H54 (cell line): Measurements from ENCODE around the gene YOD1.

Experiments used
- DNase-seq: peaks from one replicate; pipeline ENCODE4 v3.0.0; 2011; ENCODE audit warnings: low spot score, mixed read lengths; ENCODE audit not compliant: insufficient read length
- FAIRE-seq: peaks from 3 replicates; lab custom pipeline; 2011; peaks lifted over from hg19 to GRCh38; lab: Jason Lieb, UNC
- POLR2A ChIP-seq: IDR thresholded peaks from 2 replicates; pipeline ENCODE4 v1.6.1; 2011; ENCODE audit warnings: low read depth, mild to moderate bottlenecking, low read length

YOD1 gene

DNA sequence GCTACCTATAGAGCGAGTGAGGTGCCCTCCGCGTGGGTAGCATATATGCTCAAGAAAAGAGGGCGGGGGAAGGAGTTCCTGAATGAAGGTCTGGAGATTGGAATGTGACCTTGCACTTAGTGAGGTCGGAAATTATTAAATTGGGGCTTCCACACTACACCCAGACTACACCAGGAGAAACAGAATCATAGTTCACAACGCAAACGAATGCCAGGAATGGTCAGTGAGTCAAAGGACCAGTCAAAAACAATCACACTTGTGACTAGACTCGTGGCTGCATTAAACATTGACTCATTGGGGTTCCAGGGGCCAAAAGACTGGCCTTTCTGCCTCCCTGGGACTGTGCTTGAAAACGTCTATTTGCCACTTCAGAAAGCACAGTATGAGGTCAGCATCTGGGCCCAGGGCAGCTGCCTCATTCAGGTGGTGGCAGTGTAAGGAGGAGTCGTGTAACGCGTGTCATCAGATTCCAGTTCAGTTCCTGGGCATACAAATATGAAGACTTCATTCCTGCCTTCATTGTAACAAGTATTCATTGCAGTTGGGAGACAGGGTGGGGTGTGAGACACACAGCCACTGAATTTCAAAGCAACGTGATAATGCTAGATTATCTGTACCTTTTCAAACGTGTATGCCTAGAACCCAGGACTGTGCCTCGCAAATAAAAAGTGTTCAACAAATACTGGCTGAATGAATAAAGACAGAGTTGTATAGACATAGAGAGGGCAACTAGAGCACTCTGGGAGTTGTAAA is at the start of gene YOD1:
YOD1 (minus strand) TSS at position 18 of the 753 bp plus-strand sequence. CDS start 178 bp downstream, outside the sequence.
- FAIRE-seq (peak; percentile 96), DNase-seq (peak; percentile 61)
- TF ChIP-seq POLR2A = no peak

DNA sequence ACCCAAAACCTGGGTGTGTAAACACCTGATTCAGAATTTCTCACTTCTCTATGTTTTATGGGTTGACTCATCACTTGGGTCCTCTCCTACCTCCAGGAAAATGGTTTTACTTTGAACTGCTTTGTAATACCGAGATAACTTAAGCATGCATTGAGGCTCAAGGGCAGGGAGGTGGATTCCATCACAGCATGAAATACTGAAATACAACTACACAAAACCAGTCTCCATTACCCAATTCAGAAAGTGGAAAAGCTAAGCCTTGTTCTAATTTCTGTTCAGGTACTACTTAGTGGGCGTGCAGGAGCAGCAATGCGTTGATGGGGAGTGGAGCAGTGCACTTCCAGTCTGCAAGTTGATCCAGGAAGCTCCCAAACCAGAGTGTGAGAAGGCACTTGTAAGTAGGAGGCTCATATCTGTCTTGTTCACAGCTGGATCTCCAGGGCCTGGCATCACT is 46.9 kb upstream of the YOD1 start:
- TF ChIP-seq POLR2A = no peak
- no peak for FAIRE-seq
- DNase-seq = no peak

DNA sequence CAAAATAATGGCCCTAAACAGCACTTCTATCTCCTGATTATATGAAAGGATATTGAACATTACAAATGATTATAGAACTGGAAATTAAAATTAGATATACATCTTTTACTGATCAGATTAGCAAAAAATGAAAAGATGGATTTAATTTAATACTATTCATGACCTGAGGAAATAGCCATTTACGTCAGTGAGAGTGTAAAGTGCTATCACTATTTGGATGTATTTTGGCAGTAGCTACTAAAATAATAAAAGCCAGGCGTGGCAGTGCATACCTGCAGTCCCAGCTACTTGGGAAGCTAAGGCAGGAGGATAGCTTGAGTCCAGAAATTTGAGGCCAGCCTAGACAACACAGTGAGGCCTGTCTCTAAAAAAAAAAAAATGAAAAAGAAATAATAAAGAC is 42.9 kb upstream of the YOD1 start:
- DNase-seq (no peak), FAIRE-seq (no peak)
- no peak for TF ChIP-seq POLR2A

DNA sequence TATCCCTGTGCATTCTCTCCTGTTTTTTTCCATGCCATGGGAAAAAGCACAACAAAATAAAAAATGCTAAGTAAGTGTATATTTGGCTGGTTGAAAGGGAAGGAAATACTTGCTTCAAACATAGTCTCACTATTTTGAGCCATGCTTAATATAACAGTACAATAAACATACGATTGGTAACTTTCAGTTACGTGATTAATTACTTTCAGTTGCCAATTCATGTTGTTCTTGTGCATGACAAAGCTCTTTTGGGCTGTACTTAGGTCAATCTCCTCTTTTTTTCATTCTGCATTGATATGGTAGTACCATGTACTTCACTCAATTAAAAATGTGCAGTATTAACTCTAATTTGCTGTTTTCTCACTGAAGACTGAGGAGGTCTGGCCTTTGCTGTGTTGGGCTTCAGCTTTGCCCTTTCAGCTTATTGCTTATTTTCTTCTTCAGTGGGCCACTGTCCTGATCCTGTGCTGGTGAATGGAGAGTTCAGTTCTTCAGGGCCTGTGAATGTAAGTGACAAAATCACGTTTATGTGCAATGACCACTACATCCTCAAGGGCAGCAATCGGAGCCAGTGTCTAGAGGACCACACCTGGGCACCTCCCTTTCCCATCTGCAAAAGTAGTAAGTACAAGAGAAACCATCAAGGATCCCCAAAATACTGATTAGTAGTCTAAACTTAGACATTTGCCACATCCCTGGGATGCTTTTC is 40.3 kb upstream of the YOD1 start:
- FAIRE-seq (no peak), DNase-seq (no peak)
- TF ChIP-seq POLR2A = no peak

DNA sequence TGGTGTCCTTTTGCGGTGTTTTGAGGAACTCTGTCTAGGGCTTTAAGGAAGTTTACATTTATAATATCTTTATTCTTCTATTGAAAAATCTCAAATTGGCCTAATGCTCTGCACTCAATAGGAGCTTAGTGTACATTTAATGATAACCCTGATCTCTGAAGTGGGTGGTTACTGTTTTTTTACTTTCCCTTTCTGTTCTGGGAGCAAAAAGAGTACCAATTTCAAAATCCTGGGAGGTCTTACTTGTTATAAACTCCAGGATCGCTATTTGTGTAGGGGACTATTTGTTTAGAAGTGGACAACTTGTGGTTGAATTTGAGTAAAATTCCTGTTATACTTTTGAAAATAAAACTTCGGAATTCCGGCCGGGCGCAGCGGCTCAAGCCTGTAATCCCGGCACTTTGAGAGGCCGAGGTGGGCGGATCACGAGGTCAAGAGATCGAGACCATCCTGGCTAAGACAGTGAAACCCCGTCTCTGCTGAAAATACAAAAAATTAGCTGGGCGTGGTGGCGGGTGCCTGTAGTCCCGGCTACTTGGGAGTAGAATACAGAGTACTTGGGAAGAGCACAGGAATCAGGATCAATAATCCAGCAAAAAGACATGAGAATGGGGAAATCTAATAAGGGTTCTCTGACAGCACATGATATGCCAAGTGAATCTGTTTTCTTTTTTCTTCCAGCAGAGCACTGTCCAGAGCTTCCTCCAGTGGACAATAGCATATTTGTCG is 38.8 kb upstream of the YOD1 start:
- no peak for DNase-seq
- no peak for TF ChIP-seq POLR2A
- FAIRE-seq = no peak

DNA sequence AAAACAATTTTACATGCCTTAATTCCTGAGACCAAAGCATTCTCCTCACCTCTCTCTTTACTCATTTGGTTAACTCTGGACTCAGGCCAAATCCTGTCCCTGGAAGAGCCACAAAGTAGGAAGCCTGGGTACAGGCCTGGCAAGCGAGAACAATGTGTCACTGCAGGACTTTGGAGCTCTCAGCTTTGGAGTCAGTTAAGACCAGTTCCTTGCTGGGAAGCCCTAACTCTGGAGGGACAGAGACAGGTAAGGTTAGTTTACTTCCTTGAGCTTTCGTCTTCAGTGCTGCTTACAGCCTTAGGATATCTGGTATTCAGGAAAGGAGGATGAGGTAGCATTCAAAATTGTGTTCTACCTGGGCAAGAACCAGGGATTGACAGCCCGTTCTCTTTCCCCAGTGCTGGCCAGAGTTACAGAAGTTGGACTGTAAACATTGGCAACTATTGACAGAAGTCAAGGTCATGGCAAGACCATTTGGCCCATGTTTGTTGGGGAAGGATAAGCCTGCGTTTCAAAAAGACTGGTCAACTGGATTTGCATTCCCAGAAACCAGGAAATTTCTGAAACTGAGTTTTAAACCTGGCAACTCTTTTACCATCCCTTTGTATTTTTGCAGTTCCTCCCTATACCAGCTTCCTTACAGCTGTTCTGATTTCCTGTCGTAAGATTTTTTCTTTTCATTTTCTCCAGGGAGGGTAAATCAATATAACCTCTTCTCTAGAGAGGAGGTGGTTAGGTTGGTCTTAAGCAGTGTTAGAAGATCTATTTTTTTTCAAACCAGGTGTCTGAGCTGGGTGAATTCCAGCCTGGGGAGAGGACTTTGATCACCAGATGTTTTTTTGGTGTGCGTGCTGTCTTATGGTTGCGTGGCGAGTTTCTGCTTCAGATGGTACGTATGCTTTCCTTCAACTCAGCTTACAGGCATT is 38.0 kb upstream of the YOD1 start, which contains the start of gene C4BPB:
C4BPB (plus strand) TSS at position 160 of the 926 bp plus-strand sequence; CDS start at position 832, 672 bp downstream.
- DNase-seq (no peak), FAIRE-seq (no peak)
- no peak for TF ChIP-seq POLR2A

DNA sequence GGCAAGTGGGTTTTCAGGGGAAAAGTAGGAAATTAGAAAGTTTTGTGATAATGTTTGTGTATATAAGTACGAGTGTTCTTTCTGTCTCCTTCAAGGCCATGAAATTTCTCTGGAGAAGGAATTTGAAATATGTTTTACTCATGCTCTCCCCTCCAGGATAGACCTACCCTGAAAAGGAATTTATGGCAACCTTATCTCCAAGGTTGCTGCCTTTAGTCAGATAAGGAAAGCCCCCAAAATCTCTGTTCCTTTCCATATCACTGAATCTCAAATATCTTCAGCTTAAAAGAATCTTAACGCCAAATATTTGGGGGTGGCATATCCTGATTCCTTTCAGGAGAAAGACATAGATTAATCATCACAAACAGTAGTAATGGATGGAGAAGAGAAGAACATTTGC is 37.2 kb upstream of the YOD1 start:
- no peak for DNase-seq
- TF ChIP-seq POLR2A = no peak
- no peak for FAIRE-seq

DNA sequence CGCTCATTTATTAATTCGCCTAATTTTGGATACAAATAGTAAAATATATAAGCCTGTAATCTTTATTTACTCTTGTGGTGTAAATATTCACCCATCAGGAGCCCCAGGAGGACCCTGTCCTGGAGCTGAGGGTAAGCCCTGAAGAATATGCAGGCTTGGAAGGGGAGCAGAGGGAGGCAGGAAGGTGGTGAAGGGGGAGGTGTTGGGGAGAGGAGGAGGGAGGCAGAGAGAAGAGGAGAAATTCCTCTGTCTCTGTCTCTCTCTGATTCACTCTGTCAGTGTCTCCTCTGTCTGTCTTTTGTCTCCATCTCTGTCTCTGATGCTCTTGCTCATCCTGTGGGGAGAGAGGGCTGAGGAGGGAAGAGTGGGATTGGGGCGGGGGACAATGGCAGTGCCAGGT is 34.9 kb upstream of the YOD1 start:
- no peak for TF ChIP-seq POLR2A
- DNase-seq (no peak), FAIRE-seq (no peak)

DNA sequence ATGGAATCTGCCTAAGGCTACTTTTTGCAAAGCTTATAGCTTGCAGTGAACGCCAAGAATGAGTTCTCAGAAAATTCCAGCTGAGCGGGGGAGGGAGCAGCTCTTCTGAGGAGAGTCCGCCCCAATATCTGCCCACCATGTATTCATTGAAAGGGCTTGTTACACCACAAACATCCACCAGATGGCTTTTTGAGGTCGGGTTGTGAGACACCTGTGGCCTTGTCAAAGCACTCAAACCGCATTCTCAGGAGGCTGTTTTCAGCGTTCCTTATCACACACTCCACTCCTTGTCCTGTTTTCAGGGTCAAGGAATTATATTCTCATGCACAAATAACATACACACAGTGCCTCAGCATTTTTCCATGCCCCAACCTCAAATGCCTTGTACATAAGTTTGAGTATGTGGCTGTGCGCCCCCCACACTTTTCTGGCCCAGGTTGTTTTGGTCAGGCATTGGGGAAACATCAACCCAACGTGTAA is 33.7 kb upstream of the YOD1 start:
- FAIRE-seq = peak; percentile 76
- peak; percentile 34 for DNase-seq
- TF ChIP-seq POLR2A = no peak

DNA sequence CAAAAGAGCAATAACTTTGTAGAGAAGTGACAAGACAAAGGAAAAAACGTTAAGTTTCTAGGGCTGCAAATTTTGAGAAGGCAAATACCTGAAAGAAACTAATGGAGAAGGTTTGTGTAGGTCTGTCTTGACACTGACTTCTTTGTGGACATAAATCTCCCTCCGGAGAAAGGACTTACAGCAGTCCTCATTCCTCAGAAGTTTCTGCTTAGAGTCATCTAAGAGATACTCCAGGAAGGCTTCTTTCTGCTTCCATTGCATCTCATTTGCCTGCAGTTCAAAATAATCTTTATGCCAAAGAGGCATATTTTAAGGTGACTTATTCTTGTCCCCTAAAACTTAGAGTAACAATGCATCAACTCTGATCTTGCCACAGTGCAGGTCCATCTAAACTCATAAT is 33.2 kb upstream of the YOD1 start:
- no peak for DNase-seq
- TF ChIP-seq POLR2A = no peak
- no peak for FAIRE-seq

DNA sequence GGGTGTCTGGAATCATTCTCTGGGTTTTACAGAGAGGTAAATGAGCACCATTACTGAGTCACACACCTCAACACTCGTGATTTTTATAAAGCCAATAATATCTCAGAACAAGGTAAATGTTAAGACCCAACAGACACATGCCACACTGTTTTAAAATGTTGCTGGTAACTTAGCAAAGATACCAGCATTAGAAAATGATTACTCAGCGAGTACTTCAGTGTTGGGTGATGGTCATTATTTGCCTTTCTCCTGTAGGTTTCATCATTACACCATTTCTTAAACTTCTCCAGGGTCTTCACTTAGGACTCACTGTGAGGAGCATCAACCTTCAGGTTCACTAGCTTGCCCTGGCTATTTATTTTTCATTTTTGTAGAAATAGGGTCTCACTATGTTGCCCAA is 30.8 kb upstream of the YOD1 start:
- no peak for TF ChIP-seq POLR2A
- DNase-seq (no peak), FAIRE-seq (no peak)

DNA sequence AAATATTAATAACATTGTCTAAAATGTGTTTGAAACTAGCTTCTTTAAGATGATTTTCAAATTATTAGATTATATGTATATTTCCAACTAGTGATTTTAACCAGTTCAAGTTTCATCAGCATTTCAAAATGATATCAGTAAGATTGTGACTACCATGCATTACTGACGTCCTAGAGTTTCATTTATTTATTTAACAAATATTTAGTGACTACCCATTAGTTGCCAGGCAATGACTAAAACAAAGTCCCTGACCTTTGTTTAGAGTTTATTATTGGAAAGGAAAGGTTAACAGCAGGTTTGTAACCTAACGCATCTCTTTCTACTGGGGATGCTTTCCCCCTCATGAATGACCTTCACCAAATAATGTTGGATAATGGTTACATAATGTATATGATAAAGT is 30.1 kb upstream of the YOD1 start:
- no peak for FAIRE-seq

More for the DNA sequence above, 30.1 kb upstream of the YOD1 start:
- no peak for TF ChIP-seq POLR2A
- DNase-seq = no peak
